HG03457 (cell line): ENCODE data around the gene TMEM45B.
"Not testable (repeated sequence)": the region's sequence is repeated elsewhere in the genome, so short reads cannot be mapped to it uniquely, and the experiment has no call there.

Source experiments
- ATAC-seq: cut with Tn5 transposase; IDR thresholded peaks from one replicate; pipeline ENCODE4 v1.9.1; 2021; ENCODE audit warnings: moderate number of reproducible peaks; ENCODE audit not compliant: unreplicated experiment

The TMEM45B gene

GRCh38 chr11:129804012-129804411 is 11.6 kb upstream of the TMEM45B start:
- ATAC-seq = no peak

DNA sequence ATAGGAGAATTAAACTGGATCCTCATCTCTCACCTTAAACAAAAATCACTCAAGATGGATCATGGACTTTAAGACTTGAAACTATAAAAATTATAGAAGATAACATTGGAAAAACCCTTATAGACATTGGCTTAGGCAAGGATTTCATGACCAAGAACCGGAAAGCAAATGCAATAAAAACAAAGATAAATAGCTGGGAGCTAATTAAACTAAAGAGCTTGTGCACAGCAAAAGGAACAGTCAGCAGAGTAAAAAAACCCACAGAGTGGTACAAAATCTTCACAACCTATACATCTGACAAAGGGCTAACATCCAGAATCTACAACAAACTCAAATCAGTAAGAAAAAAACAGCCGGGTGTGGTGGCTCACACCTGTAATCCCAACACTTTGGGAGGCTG is 7.4 kb upstream of the TMEM45B start:
- not testable (repeated sequence) for ATAC-seq

GRCh38 chr11:129813231-129813791 is 2.3 kb upstream of the TMEM45B start:
- no peak for ATAC-seq

GRCh38 chr11:129814244-129815014 is 1.2 kb upstream of the TMEM45B start:
- ATAC-seq = no peak

- ATAC-seq = no peak
Observed at GRCh38 chr11:129817534-129818051, 1.9 kb downstream of the TMEM45B start.

DNA sequence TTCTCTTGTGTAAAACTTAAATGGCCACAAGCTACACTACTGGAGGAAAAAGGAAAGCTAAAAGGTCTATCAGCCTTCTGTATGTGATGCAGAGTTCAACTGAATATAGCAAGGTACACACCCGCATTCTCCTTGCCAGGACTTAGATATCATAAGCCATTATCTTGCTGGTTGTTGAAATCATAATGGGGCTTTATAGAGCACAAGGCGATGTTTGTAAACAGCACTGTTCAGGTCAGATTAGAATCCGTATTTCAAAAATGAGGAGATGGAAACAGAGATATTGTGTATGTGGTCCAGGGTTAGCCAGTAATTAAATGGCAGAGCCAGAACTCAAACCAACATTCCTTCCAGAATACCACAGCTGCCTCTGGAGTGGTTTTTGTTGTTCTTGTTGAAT is 2.6 kb downstream of the TMEM45B start:
- not testable (repeated sequence) for ATAC-seq

DNA sequence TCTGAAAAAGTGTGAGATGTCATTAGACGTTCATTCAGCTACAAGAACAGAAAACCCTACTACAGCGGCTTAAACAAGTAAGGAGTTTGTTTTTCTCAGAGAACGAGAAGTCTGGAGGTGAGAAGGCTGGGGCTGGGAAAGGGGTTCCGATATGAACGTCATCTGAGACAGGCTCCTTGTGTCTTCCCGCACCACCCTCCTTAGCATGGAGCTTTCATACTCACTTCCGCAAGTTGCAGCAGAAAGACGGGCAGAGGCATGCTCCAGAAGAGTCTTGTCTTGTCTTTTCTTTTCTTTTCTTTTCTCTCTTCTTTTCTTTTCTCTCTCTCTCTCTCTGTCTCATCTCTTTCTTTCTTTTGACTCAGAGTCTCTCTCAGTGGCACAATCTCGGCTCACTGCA is 3.6 kb downstream of the TMEM45B start:
- no peak for ATAC-seq

GRCh38 chr11:129820228-129820627 is 4.6 kb downstream of the TMEM45B start:
- not testable (repeated sequence) for ATAC-seq

DNA sequence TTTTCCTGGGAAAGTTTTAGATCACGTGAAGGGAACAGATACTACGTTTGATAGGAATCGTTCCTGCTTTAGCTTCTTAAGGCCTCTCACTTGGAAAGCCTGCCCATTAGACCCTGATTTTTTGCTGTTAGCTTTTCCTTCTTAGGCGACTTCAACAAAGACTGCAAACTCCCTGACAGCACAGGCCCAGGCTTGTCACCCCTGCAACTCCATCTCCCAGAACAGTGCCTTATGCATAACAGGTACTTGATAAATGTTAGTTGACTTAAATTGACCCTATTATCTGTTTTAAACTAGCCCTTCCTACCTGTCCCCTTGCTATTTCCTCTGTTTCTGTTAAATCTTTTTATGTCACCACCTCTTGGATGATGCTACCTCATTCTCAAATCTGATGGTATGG is 7.6 kb downstream of the TMEM45B start:
- not testable (repeated sequence) for ATAC-seq

- ATAC-seq = not testable (repeated sequence)
Observed at GRCh38 chr11:129823799-129824198, 8.2 kb downstream of the TMEM45B start.

GRCh38 chr11:129825380-129825779 is 9.7 kb downstream of the TMEM45B start:
- ATAC-seq = no peak

- no peak for ATAC-seq
Observed at GRCh38 chr11:129828301-129828836, 12.7 kb downstream of the TMEM45B start.

DNA sequence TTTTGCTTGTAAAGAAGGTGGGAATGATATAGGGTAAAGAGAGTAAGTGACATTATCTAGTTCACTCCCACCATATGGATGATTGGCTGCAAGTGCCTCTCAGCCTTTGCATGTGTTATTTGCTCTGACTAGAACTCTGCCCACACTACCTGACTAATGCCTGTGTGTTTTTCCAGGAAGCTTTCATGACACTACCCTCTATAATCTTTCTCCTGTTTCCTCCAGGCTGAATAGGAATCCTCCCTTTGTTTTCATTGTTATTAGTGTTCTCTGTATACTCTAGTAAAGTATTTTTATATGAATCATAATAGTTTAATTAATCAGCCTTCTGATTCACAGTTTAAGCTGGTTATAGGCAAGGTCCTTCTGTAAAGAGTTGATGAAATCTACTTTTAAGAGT is 13.8 kb downstream of the TMEM45B start:
- not testable (repeated sequence) for ATAC-seq

DNA sequence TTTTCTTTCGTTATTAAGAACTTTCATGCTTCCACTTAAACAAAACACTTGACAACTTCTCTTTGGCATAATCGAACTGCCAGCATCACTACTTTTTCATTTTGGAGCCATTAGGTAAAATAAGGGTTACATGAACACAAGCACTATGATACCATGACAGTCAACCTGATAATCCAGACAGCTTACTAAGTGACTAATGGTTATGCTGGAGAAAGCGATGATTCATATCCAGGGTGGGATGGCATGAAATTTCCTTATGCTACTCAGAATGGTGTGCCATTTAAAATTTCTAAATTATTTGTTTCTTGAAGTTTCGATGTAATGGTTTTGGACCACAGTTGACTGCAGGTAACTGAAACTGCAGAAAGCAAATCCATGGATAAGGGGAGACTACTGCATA is 15.6 kb downstream of the TMEM45B start:
- ATAC-seq = not testable (repeated sequence)

DNA sequence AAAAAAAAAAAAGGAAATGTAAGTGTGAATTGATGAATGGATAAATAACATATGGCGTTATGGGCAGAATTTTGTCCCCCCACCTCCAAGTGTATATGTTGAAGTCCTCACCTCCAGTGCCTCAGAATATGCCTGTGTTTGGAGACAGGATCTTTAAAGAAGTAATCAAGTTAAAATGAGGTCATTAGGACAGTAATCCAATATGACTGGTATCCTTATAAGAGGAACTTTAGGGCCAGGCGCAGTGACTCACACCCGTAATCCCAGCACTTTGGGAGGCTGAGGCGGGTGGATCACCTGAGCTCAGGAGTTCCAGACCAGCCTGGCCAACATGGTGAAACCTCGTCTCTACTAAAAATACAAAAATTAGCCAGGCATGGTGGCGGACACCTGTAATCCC is 17.6 kb downstream of the TMEM45B start:
- ATAC-seq = not testable (repeated sequence)

GRCh38 chr11:129836423-129836891 is 20.8 kb downstream of the TMEM45B start:
- not testable (repeated sequence) for ATAC-seq

- ATAC-seq = no peak
Observed at GRCh38 chr11:129836979-129837378, 21.3 kb downstream of the TMEM45B start.

GRCh38 chr11:129840236-129840635 is 24.6 kb downstream of the TMEM45B start:
- no peak for ATAC-seq

GRCh38 chr11:129842138-129842537 is 26.5 kb downstream of the TMEM45B start:
- no peak for ATAC-seq

- ATAC-seq = no peak
Observed at GRCh38 chr11:129846508-129847335, 31.1 kb downstream of the TMEM45B start.

DNA sequence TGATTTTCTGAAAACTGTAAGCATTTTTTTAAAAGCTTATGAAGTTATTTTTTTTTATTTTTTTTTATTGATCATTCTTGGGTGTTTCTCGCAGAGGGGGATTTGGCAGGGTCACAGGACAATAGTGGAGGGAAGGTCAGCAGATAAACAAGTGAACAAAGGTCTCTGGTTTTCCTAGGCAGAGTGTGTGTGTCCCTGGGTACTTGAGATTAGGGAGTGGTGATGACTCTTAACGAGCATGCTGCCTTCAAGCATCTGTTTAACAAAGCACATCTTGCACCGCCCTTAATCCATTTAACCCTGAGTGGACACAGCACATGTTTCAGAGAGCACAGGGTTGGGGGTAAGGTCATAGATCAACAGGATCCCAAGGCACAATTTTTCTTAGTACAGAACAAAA is 31.7 kb downstream of the TMEM45B start:
- not testable (repeated sequence) for ATAC-seq
